ENCODE data around the gene ACAP3.

Gene ACAP3

DNA sequence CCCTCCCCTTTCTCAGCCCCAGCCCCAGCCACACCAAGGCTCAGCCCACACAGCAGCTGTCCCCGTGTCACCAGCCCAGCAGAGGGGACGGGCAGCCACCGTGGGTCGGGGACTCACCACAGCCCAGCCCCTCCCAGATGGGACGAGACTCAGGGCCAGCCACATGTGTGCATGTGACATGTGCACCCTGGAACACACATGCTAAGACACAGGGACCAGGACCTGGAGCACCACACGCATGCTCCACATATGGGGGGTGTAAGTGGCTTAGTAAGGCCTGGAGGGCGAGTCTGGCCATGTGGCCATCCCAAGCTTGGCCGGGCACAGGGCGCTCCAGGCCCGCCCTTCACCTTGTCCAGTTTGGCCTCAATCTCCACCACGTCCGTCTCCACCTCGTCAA is 4.0 kb downstream of the ACAP3 start:
- no peak for DNase-seq (ENCODE audit: low read depth)
- H3K4me3 ChIP-seq (ENCODE audit: low read depth, low read length): no peak overlapping the region
- no peak for TF ChIP-seq CTCF (conservative IDR thresholded peaks at IDR 0.05; ENCODE audit: low read depth, low read length)

DNA sequence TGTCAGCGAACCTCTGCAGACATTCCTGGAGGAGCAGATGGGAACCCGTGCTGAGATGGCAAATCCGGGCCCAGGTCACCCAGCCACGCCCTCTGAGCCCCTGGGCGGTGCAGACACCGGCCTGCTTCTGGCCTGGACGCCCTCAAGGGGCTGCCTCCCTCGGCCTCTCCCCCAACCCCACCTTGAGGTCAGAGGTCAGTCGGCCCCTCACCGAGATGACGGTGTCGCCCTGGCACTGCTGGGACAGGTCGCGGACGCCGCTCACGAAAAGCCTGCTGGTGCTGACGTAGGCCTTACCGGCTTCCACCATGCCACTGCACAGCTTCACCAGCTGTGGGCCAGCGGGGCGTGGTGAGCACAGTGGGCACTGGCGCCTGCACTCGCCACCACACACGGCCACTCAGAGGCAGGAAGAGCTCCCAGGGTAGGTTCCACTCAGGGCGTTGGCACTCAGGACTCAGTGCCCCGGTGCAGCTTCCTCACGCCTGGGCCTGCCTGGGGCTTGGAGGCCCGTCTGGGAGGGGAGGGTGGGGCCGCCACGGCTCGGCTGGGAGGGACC is 4.7 kb downstream of the ACAP3 start:
- no peak for DNase-seq (ENCODE audit: low read depth)
- no peak for TF ChIP-seq CTCF (conservative IDR thresholded peaks at IDR 0.05; ENCODE audit: low read depth, low read length)
- no peak overlapping the region for H3K4me3 ChIP-seq (ENCODE audit: low read depth, low read length)

DNA sequence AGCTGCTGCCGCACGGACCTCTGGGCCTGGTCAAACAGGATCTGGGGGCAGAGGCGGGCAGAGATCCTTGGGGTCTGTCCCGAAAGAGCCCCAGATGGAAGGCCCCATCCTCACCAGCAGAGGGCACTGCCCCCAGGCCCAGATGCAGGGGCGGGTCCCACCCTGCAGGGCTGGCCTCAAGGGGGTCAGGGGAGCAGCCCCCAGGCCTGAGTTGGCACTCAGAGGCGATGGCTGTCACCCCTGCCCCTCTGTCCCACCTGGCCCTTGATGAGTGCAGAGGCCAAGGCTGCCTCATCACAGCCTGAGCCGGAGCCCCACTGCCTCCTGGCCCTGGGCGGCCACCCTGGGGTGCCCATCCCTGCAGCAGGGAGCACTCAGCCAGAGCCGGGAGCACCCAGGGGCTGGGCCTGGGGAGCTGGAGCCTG is 5.7 kb downstream of the ACAP3 start:
- H3K4me3 ChIP-seq (ENCODE audit: low read depth, low read length): no peak overlapping the region
- no peak for DNase-seq (ENCODE audit: low read depth)

GRCh38 chr1:1300352-1300739 is 7.4 kb downstream of the ACAP3 start:
- TF ChIP-seq CTCF (conservative IDR thresholded peaks at IDR 0.05; ENCODE audit: low read depth, low read length): no peak
- no peak overlapping the region for H3K4me3 ChIP-seq (ENCODE audit: low read depth, low read length)
- no peak for DNase-seq (ENCODE audit: low read depth)

More for the DNA sequence above, 5.7 kb downstream of the ACAP3 start:
- TF ChIP-seq CTCF (conservative IDR thresholded peaks at IDR 0.05; ENCODE audit: low read depth, low read length): peak; percentile 66

DNA sequence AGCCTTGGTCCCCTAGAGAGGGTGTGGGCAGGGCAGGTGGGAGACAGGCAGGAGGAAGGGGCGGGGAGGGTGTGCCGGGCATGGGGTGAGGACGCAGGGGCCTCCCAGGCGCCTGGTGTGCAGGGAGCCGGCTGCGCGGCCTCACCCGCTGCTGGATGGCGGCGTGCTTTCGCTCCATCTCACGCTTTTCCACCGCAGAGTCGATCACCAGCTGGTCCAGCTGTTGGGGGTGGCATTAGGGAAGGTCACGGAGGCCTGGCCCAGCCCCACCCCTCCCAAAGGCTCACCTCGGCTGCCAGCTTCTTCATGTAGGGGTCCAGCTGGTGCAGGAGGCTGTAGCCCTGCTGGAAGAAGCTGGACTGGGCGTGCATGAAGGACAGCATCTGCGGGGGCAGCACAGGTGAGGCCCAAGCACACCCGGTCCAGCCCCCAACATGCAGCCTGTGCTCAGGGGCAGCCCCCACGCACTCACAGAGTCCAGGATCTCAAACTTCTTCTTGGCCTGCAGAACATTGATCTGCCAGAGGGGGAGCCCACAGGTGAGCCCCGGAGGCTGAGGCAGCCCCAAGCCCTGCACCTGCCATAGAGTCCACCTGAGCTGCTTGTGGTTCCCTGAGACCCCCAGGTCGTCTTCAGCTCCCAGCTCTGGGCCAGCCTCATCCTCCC is 7.9 kb downstream of the ACAP3 start:
- peak; percentile 47 for TF ChIP-seq CTCF (conservative IDR thresholded peaks at IDR 0.05; ENCODE audit: low read depth, low read length)
- no peak overlapping the region for H3K4me3 ChIP-seq (ENCODE audit: low read depth, low read length)
- no peak for DNase-seq (ENCODE audit: low read depth)

DNA sequence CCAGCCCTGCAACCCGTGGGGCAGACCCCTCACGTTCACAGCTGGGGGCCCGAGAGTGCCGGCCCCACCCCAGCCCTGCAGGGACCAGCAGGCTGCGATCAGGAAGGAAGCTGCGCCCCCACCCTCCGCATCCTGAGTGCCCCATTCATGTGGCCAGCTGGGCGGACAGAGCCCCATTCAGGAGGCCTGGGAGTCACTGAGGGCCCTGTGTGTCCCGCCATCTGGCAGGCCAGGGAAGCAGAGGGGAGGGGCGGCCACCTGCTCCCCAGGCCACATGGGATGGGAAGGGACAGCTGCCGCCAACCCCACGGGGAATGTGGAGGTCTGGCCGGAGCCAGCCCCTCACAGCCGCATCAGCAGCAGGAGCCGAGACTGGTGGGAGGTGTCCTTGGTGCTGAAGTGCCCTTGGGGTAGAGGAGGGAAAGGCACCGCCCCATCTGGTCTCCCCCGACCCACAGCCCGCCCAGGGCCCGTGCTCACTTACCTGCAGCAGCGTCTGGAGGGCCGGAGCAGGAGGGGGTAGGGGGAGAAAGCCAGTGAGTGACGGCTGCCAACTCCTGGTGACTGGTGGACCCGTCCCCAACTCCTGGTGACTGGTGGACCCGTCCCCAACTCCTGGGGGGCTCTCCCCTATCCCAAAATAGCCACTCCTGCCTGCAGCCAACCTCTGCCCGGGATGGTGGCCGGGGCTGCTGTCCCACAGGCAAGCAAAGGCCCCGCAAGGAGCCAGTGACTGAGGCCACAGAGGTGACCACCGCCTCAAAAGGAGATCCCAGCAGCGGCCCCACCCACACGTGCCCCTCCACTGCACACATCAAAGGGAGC is 8.7 kb downstream of the ACAP3 start:
- TF ChIP-seq CTCF (conservative IDR thresholded peaks at IDR 0.05; ENCODE audit: low read depth, low read length): no peak
- no peak for DNase-seq (ENCODE audit: low read depth)
- H3K4me3 ChIP-seq (ENCODE audit: low read depth, low read length): no peak overlapping the region

All from choroid plexus epithelial cell (primary cell).